ENCODE data around the gene SLC35B1.

- no peak for TF ChIP-seq CTCF (IDR thresholded peaks at IDR 0.05)
- TF ChIP-seq POLR2A (IDR thresholded peaks at IDR 0.05) = no peak
These were observed 47.9 kb downstream of the SLC35B1 start for GRCh38 chr17:49659661-49660382.

All from right lobe of liver (tissue), 4 donors.